IPS-18c (cell line): ENCODE results near the gene DNASE1L3.

Experiments
- H3K4me3 ChIP-seq: 2 replicates; pipeline ENCODE4 v1.7.0; 2013; ENCODE audit warnings: low read depth, mild to moderate bottlenecking, low read length, moderate library complexity; ENCODE audit not compliant: insufficient read depth
- H3K9me3 ChIP-seq: one replicate; pipeline ENCODE4 v1.6.1; 2013; ENCODE audit warnings: mild to moderate bottlenecking, low read length, moderate library complexity; ENCODE audit not compliant: control insufficient read depth, insufficient read depth

The DNASE1L3 gene

DNA sequence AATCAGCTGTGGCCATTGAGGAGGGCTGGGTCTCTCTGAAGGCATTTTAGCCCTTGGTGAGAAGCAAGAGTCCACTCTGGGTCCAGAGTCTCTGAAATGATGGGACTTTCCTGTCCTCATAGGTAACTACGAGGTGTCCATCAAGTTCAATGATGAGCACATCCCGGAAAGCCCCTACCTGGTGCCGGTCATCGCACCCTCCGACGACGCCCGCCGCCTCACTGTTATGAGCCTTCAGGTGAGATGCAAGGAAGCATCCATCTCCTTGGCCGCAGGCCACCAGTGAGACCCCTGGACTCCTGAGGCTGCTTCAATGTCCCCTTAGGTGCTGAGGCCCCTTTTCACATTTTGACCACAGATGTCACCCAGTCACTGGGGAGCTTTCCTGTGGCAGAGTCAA lies 54.9 kb downstream of the DNASE1L3 start:
- peaks cover 2% of the 10 kb centered on the region for H3K9me3 ChIP-seq
- H3K4me3 ChIP-seq: no peak overlapping the region

DNA sequence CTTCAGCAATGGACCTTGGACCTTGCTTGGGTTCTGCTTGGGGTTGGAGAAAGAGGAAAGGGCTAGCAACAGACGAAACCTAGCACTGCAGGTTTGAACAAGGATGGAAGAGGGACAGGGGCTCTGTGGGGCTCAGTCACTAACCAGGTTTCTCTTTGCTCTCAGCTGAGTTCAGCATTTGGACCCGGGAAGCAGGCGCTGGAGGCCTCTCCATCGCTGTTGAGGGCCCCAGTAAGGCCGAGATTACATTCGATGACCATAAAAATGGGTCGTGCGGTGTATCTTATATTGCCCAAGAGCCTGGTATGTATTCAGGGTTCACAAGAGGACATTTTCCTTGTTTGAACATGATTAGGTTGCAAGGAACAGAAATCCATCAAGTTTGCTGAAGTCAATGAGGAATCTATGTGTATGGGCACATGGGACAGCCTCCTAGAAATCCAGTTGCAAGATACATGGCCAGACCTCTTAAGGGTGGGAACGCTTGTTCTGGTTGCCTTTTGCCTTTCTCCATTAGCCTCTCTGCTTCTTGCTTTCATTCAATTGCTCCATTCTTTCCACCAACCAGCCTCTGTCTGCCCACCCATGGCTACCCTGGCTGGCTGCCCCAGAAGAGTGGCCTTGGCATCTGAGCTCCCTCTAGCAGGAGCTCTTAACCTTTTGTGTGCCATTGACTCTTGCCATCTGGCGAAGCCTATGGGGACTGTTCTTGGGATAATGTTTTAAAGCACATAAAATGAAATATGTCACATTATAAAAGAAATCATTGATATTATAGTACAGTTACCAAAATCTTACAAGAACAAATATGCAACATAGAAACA lies 55.9 kb downstream of the DNASE1L3 start:
- peaks cover 2% of the 10 kb centered on the region for H3K9me3 ChIP-seq
- H3K4me3 ChIP-seq: no peak overlapping the region

DNA sequence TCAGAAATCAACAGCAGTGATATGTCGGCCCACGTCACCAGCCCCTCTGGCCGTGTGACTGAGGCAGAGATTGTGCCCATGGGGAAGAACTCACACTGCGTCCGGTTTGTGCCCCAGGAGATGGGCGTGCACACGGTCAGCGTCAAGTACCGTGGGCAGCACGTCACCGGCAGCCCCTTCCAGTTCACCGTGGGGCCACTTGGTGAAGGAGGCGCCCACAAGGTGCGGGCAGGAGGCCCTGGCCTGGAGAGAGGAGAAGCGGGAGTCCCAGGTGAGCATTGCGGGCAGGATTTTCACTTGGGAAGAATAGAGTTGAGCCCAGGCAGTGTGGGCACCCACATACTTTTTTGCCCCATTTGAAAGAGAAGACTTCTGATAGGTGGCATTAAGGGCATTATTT lies 57.4 kb downstream of the DNASE1L3 start:
- peaks cover 2% of the 10 kb centered on the region for H3K9me3 ChIP-seq
- H3K4me3 ChIP-seq: no peak overlapping the region

DNA sequence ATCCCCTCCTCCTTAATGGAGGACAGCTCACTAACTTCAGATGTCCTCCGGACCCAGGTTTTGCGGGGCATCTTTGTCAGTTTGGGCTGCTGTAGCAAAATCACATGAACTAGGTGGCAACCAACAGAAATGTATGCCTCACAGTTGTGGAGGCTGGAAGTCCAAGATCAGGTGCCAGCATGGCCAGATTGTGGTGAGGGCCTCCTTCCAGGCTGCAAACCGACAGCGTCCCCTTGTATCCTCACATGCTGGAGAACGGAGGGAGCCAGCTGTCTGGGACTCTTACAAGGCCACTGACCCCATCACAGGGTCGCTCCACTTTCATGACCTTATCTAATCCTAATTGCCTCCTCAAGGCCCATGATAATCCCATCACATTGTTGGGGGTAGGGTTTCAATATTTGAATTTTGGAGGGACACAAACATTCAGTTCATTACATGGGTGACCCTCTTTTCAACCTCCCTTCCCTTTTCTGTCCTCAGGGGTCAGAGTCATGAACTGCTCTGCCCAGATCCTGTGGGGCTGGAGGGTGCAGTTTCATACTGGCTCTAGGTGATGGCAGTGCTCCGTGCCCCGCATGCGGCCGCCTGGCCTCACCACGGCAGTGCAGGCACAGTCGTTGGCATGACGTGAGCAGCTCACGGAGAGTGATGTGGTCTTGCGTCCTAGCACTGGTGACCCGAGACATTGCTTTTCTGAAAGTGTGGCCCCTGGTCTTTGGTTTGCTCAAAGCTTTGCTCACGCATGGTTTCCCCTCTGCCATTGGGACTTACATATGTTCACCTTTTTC lies 58.4 kb downstream of the DNASE1L3 start:
- H3K9me3 ChIP-seq: peaks cover 2% of the 10 kb centered on the region
- H3K4me3 ChIP-seq: no peak overlapping the region

DNA sequence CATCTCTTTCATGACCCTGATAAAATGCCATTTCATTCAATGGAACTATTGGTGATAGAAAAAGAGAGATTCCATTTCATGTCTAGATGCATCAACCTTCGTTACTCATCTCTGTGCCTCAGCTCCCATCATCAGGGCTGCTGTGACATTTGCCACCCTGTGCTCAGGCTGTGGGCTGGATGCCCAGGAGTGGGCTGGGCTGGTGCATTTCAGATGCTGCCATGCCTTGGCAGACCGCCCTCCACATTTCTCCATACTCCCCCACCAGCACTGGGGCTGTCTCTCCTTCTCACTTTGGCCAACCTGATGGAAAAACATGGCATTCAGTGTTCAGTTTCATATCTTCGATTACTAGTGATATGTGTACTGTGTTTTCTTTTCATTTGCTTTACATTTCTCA lies 59.1 kb downstream of the DNASE1L3 start:
- peaks cover 2% of the 10 kb centered on the region for H3K9me3 ChIP-seq
- H3K4me3 ChIP-seq: no peak overlapping the region

DNA sequence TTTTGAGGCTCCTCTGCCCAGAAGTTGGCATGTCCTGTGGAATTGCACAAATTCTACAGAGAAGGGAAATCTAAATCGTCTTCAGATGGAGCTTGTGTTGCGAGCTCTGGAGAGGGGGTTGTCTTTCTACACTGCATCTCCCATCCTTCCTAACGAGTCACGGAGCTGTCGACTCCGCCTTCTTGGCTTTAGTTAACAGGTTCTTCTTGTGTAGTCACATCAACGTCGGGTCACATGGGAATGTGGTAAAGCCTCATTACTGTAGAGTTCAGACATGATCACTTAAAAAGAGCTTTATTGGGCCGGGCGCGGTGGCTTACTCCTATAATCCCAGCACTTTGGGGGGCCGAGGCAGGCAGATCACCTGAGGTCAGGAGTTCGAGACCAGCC lies 60.0 kb downstream of the DNASE1L3 start:
- H3K4me3 ChIP-seq: no peak overlapping the region
- H3K9me3 ChIP-seq: peaks cover 2% of the 10 kb centered on the region

DNA sequence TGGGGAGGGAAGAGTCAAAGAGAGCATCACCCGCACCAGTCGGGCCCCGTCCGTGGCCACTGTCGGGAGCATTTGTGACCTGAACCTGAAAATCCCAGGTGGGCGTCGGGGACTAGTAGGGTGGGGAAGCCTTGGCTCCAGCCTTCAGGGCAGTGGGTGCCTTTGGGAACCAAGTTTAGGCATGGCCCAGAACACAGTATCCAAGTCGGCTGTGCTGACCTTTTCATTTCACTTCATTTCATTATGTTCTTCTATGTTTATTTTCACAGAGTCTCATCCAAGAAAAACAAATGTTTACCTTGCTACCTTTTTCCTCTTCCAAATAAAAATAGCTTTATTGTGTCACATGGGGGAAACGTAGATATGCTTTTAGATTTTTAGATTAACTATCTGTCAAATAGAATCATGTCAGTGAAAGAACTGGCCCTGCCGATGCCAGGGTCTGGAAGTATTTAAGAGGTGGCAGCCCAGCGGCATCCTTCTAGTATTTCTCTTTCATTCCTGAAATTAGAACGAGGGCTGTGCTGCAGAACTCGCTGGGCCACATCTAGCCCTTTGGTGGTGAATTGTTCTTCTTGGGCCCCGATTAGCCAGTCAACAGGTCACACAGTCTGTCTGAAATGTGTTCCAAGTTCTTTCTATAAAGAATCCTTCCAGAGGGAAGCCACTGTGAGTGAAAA lies 60.5 kb downstream of the DNASE1L3 start:
- peaks cover 2% of the 10 kb centered on the region for H3K9me3 ChIP-seq
- no peak overlapping the region for H3K4me3 ChIP-seq

DNA sequence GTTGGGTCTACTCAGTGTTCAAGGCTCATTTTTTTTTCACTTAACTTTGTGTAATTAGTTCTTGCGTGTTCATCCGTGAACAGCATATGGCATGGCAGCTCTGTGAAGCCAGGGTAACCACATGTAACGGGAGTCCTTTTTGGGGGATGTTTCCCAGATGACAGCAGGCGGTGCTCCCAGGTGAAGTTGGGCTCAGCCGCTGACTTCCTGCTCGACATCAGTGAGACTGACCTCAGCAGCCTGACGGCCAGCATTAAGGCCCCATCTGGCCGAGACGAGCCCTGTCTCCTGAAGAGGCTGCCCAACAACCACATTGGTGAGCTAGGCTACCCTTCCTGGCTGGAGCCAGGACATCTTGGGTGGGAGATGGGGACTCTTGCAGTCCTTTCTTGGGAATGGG lies 62.7 kb downstream of the DNASE1L3 start:
- no peak overlapping the region for H3K4me3 ChIP-seq
- H3K9me3 ChIP-seq: peaks cover 2% of the 10 kb centered on the region

DNA sequence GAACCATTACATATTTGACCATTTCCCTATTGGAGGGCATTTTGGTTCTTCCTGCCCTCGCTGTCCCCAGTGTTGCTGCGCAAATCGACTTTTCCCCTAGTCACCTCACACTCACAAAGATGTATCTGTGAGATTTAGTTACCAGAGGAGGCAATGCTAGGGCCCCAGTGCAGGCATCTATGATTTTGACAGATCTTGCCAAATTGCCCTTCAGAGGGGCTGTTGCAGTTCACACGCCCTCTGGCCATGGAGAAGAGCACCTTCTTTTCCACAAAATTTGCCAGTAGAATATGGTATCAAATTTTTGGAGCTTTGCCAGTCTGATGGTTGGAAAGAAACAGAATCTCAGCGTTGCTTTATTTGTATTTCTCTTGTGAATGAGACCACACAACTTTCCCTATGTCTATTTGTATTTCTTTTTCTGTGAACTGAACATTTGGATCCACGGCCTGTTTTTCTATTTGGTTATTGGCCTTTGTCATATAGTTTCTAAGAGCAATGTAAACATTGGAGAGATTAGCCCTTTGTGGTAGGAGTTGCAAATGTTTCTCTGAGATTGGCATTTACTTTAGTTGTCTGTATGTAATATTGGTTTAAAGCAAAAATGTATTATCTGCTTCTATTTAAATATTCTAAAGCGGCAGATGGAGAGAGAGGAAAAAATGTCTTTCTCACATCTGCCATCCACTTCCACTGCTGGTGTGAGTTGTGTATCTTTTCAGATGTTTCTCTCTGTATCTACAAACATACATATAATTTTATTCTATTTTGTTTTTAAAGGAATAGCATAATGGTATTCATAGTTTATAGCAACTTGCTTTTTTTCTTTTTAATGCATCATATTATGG lies 66.1 kb downstream of the DNASE1L3 start:
- Histone ChIP-seq H3K4me3 (no peak overlapping the region), H3K9me3 (no peaks in the 10 kb centered on the region)

DNA sequence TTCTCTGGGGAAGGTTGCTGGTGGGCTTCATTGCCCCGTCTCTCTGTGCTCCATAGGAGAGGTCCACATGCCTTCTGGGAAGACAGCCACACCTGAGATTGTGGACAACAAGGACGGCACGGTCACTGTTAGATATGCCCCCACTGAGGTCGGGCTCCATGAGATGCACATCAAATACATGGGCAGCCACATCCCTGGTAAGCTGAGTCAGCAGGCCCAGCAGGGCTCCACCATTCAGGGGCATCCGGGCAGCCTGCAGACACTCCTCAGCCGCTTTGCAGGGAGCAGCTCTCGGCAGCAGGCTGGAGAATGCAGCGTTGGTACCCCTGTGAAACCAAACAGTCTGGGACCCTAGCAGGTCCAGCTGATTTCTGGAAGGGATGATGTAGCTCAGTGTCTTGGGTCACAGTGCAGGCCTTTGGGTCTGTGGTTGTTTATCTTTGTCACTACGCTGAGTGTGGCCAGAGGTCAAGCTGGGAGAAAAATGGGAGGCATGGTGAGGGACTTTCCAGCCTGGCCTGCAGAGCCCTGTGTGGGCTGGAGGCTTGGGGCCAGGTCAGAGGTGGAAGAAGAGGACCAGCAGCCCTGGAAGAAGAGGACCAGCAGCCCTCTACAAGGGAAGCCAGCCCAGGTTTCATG lies 67.2 kb downstream of the DNASE1L3 start:
- H3K4me3 ChIP-seq: no peak overlapping the region
- no peaks in the 10 kb centered on the region for H3K9me3 ChIP-seq
